GM18867 (cell line): ENCODE results near the gene APBB2.

Experiments used
- ATAC-seq: cut with Tn5 transposase; IDR thresholded peaks from one replicate; pipeline ENCODE4 v1.9.1; 2021; ENCODE audit warnings: mild to moderate bottlenecking, moderate library complexity; ENCODE audit not compliant: unreplicated experiment

Gene APBB2

GRCh38 chr4:41216294-41217019 lies 2.1 kb upstream of the APBB2 start:
- ATAC-seq: peak; percentile 51

GRCh38 chr4:41215969-41216293 lies 1.6 kb upstream of the APBB2 start:
- ATAC-seq: peak; percentile 1

GRCh38 chr4:41215155-41215554 lies 813 bp upstream of the APBB2 start:
- ATAC-seq: no peak

- no peak for ATAC-seq
Measured at GRCh38 chr4:41214825-41215146, 444 bp upstream of the APBB2 start.

GRCh38 chr4:41213625-41214135 lies 662 bp downstream of the APBB2 start:
- peak; percentile 9 for ATAC-seq

GRCh38 chr4:41212616-41213203 lies 1.6 kb downstream of the APBB2 start:
- ATAC-seq: peak; percentile 31

GRCh38 chr4:41211951-41212615 lies 2.3 kb downstream of the APBB2 start:
- no peak for ATAC-seq

- no peak for ATAC-seq
Measured at GRCh38 chr4:41209901-41210300, 4.4 kb downstream of the APBB2 start.

GRCh38 chr4:41209187-41209586 lies 5.2 kb downstream of the APBB2 start:
- no peak for ATAC-seq

GRCh38 chr4:41207291-41207831 lies 7.0 kb downstream of the APBB2 start:
- ATAC-seq: peak; percentile 62

- no peak for ATAC-seq
Measured at GRCh38 chr4:41205854-41206460, 8.4 kb downstream of the APBB2 start.

GRCh38 chr4:41205130-41205529 lies 9.2 kb downstream of the APBB2 start:
- ATAC-seq: no peak

GRCh38 chr4:41204400-41204978 lies 9.9 kb downstream of the APBB2 start:
- no peak for ATAC-seq

- no peak for ATAC-seq
Measured at GRCh38 chr4:41203841-41204240, 10.5 kb downstream of the APBB2 start.

GRCh38 chr4:41202820-41203568 lies 11.3 kb downstream of the APBB2 start:
- no peak for ATAC-seq

- no peak for ATAC-seq
Measured at GRCh38 chr4:41202356-41202755, 12.0 kb downstream of the APBB2 start.

- no peak for ATAC-seq
Measured at GRCh38 chr4:41200486-41201017, 13.8 kb downstream of the APBB2 start.

- ATAC-seq: no peak
Measured at GRCh38 chr4:41199788-41200187, 14.6 kb downstream of the APBB2 start.

- ATAC-seq: no peak
Measured at GRCh38 chr4:41197996-41198395, 16.3 kb downstream of the APBB2 start.

GRCh38 chr4:41197495-41197894 lies 16.8 kb downstream of the APBB2 start:
- ATAC-seq: no peak
